ENCODE measurements around the gene PPP1R17. TPM values are rescaled to one million over a fixed set of nuclear protein-coding genes. Genes with fewer than 3 reads are reported as not detected.

Gene PPP1R17
- total RNA-seq, 1 experiment from 2014 or later: not detected

GRCh38 chr7:31648288-31648687 is 38.7 kb upstream of the PPP1R17 start:
- DNase-seq (ENCODE audit: low read depth, low spot score) (no peak), ATAC-seq (no peak)
- no TSS peak for BruUV-seq (replicated peaks)

DNA sequence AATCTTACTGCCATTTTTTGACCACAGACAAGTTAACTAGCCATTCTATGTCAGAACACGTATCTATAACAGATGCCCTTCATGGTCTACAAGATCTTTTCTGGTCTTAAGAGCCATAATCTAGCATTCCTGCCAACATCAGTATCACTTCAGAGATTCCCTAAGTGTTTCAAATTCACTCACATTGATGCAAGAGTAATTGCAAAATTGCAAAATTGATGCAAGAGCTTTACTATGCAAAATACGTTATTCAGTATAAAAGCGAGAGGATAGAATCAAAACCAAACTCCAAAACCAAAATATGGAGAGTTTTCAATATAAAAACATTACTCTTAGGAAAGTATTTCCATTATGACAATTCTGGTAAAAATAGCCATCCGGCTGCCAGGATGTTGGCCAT is 38.1 kb upstream of the PPP1R17 start:
- Histone ChIP-seq H3K4me3 (replicated peaks in 1 of 2; ENCODE audit: low read depth in 1 of 2, low read length in 2 of 2) (no peak overlapping the region), H4K20me1 (ENCODE audit: insufficient read depth) (no peaks in the 10 kb centered on the region), H2AFZ (ENCODE audit: low read depth, low read length, poor library complexity, severe bottlenecking) (no peak overlapping the region), H3K27ac (ENCODE audit: low read depth, low read length) (no peak overlapping the region), H3K79me2 (ENCODE audit: insufficient read depth, low read length) (no peaks in the 10 kb centered on the region), H3K9me3 (ENCODE audit: control insufficient read depth in 1 of 2, insufficient read depth in 1 of 2, low read depth in 1 of 2, low read length in 2 of 2) (no peaks in the 10 kb centered on the region), H3K9ac (ENCODE audit: low read length) (no peak overlapping the region), H3K4me1 (ENCODE audit: control insufficient read depth in 1 of 2, insufficient read depth in 2 of 2, low read length in 2 of 2) (no peaks in the 10 kb centered on the region), H3K27me3 (ENCODE audit: insufficient read depth, low read length) (peaks cover 24% of the 10 kb centered on the region; the same call in 1 of the 2 replicates), H3K36me3 (ENCODE audit: control insufficient read depth in 1 of 2, insufficient read depth in 2 of 2, low read length in 2 of 2) (no peaks in the 10 kb centered on the region), H3K9me2 (ENCODE audit: insufficient read depth) (no peaks in the 10 kb centered on the region), H3K4me2 (ENCODE audit: low read length) (no peak overlapping the region)
- RAD21 ChIA-PET (ENCODE audit: low non-redundant PET in 1 of 2, low total read pairs in 2 of 2, uncharacterized antibody in 2 of 2, unreplicated experiment in 2 of 2): no interaction called here
- CTCF ChIA-PET: interaction anchor here (0.9 kb wide), 1 partner anchor 206 kb away, joined by 3 read pairs; no protein-coding TSS in a partner anchor
- BruUV-seq (replicated peaks): no TSS peak
- POLR2A ChIA-PET: no interaction called here
- ATAC-seq: no peak
- DNase-seq (ENCODE audit: low read depth, low spot score): no peak
- intact Hi-C loops (cut with micrococcal nuclease): loop anchor here (1.0 kb wide), 1 partner anchor 87 kb away; no protein-coding TSS in a partner anchor
- no peak for TF ChIP-seq ELF1 (IDR thresholded peaks at IDR 0.05; ENCODE audit: borderline replicate concordance, low read depth)
- no peak for TF ChIP-seq POLR2AphosphoS5 (IDR thresholded peaks at IDR 0.05; ENCODE audit: low read depth, low read length)
- TF ChIP-seq JUND (IDR thresholded peaks at IDR 0.05): no peak
- TF ChIP-seq POLR2A (IDR thresholded peaks at IDR 0.05; ENCODE audit: borderline replicate concordance, extremely low read depth, insufficient read depth, insufficient read length): no peak
- no peak for TF ChIP-seq CTCF (IDR thresholded peaks at IDR 0.05 in 2 of 3, conservative IDR thresholded peaks at IDR 0.05 in 1 of 3; ENCODE audit: borderline replicate concordance in 1 of 3, insufficient read depth in 1 of 3, low read depth in 2 of 3, low read length in 2 of 3)
- no peak for TF ChIP-seq TCF7L2 (IDR thresholded peaks at IDR 0.05; ENCODE audit: borderline replicate concordance, extremely low read depth, insufficient read depth, insufficient read length)

More at GRCh38 chr7:31648288-31648687, 38.7 kb upstream of the PPP1R17 start:
- POLR2A ChIA-PET: no interaction called here
- no peak for TF ChIP-seq EGR1 (IDR thresholded peaks at IDR 0.05; ENCODE audit: low read depth)
- peak in 1 of 3 experiments; percentile 22; a peak in 1 of 6 replicates for TF ChIP-seq CTCF (IDR thresholded peaks at IDR 0.05 in 2 of 3, conservative IDR thresholded peaks at IDR 0.05 in 1 of 3; ENCODE audit: borderline replicate concordance in 1 of 3, insufficient read depth in 1 of 3, low read depth in 2 of 3, low read length in 2 of 3)
- no peak for TF ChIP-seq POLR2A (IDR thresholded peaks at IDR 0.05; ENCODE audit: borderline replicate concordance, extremely low read depth, insufficient read depth, insufficient read length)
- Histone ChIP-seq H4K20me1 (ENCODE audit: insufficient read depth) (no peaks in the 10 kb centered on the region), H3K36me3 (ENCODE audit: control insufficient read depth in 1 of 2, insufficient read depth in 2 of 2, low read length in 2 of 2) (no peaks in the 10 kb centered on the region), H3K9ac (ENCODE audit: low read length) (no peak overlapping the region), H3K27me3 (ENCODE audit: insufficient read depth, low read length) (peaks cover 24% of the 10 kb centered on the region; the same call in 1 of the 2 replicates), H3K4me3 (replicated peaks in 1 of 2; ENCODE audit: low read depth in 1 of 2, low read length in 2 of 2) (no peak overlapping the region), H3K9me2 (ENCODE audit: insufficient read depth) (no peaks in the 10 kb centered on the region), H3K27ac (ENCODE audit: low read depth, low read length) (no peak overlapping the region), H3K4me1 (ENCODE audit: control insufficient read depth in 1 of 2, insufficient read depth in 2 of 2, low read length in 2 of 2) (no peaks in the 10 kb centered on the region), H3K79me2 (ENCODE audit: insufficient read depth, low read length) (no peaks in the 10 kb centered on the region), H3K9me3 (ENCODE audit: control insufficient read depth in 1 of 2, insufficient read depth in 1 of 2, low read depth in 1 of 2, low read length in 2 of 2) (no peaks in the 10 kb centered on the region), H2AFZ (ENCODE audit: low read depth, low read length, poor library complexity, severe bottlenecking) (no peak overlapping the region), H3K4me2 (ENCODE audit: low read length) (no peak overlapping the region)
- CTCF ChIA-PET: interaction anchor here (0.9 kb wide), 1 partner anchor 205 kb away, joined by 3 read pairs; no protein-coding TSS in a partner anchor
- intact Hi-C loops (cut with micrococcal nuclease): loop anchor here (1.0 kb wide), 1 partner anchor 88 kb away; no protein-coding TSS in a partner anchor
- RAD21 ChIA-PET (ENCODE audit: low non-redundant PET in 1 of 2, low total read pairs in 2 of 2, uncharacterized antibody in 2 of 2, unreplicated experiment in 2 of 2): no interaction called here

Data from HCT116 (cell line).